Hematopoietic multipotent progenitor cell treated with erythropoietin and hydrocortisone succinate and interleukin-3 and kit ligand, for 8 days (in vitro differentiated cells): Measurements from ENCODE around the gene HES4.
"Not testable (repeated sequence)": the region's sequence is repeated elsewhere in the genome, so short reads cannot be mapped to it uniquely, and the experiment has no call there.

ENCODE experiments used
- DNase-seq: peaks from one replicate; pipeline ENCODE4 v3.0.0-alpha.2; 2015

The HES4 gene

GRCh38 chr1:997993-998744, 1.7 kb downstream of the HES4 start:
- no peak for DNase-seq

DNA sequence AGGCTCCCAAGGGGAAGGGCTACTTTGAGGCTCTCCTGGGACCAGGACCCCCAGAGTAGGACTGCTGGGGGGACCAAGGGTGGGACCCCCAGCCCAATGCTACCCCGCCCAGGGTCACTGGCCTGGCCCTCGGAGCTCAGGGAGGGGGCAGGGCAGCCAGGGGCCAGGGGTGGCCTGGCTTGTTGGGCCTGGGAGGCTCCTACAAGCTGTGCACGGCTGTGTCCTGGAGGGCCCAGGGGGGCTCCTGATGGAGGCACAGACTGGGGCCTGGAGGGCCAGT, 2.2 kb downstream of the HES4 start:
- DNase-seq: no peak

GRCh38 chr1:996851-997712, 2.8 kb downstream of the HES4 start:
- DNase-seq: no peak

- no peak for DNase-seq
Observed at GRCh38 chr1:995665-996633, 3.9 kb downstream of the HES4 start.

GRCh38 chr1:994546-994945, 5.4 kb downstream of the HES4 start:
- DNase-seq: not testable (repeated sequence)

- no peak for DNase-seq
Observed at GRCh38 chr1:993379-993995, 6.4 kb downstream of the HES4 start.

- DNase-seq: no peak
Observed at GRCh38 chr1:992362-992761, 7.5 kb downstream of the HES4 start.

DNA sequence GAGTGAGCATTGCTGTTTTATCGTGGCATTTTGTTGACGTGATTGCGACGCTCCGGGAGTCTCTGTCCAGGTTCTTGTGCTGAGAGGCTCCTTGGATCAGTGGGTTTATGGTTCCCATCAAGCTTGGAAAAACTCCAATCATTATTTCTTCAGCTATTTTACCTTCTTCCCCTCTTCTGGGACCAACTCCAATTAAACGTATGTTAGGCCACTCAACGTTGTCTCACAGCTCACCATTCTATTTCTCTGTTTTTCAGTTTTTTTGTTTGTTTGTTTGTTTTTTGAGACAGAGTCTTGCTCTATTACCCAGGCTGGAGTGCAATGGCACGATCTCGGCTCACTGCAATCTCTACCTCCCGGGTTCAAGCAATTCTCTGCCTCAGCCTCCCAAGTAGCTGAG, 8.0 kb downstream of the HES4 start:
- DNase-seq: no peak

DNA sequence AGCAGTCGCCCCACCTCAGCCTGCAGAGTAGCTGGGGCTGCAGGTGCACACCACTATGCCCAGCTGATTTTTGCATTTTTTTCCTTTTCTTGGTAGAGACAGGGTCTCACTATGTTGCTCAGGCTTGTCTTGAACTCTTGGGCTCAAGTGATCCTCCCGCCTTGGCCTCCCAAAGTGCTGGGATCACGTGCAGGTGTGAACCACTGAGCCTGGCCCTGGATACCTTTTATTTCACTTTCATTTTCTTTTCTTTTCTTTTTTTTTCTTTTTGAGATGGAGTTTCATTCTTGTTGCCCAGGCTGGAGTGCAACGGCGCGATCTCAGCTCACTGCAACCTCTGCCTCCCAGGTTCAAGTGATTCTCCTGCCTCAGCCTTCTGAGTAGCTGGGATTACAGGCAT, 8.6 kb downstream of the HES4 start:
- DNase-seq: not testable (repeated sequence)

DNA sequence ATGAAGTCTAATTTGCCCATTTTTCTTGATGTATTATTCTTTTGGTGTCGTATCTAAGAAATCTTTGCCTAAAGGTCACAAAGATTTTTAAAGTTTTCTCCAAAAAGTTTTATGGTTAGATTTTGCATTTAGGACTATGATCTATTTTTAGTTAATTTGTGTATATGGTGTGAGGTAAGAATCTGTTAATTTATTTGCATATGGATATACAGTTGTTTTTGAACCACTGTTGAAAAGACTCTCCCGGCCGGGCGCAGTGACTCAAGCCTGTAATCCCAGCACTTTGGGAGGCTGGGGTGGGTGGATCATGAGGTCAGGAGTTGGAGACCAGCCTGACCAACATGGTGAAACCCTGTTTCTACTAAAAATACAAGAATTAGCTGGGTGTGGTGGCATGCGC, 11.8 kb downstream of the HES4 start:
- DNase-seq: not testable (repeated sequence)

DNA sequence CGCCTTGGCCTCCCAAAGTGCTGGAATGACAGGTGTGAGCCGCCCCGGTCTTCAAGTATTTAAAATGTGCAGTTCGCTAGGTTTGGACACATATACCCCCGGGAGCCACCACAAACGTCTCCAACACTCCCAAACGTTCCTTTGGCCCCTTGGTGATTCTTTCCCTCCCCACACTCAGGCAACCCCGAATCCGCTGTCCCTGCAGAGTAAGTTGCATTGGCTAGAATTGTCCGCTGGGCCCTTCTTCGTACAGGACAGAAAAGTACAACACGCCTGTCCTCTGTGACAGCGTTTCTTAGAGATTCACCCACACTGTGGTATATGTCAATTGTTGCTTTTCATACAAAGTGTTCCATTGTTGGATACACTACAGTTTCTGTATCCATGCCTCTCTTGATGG, 14.8 kb downstream of the HES4 start:
- DNase-seq: no peak

DNA sequence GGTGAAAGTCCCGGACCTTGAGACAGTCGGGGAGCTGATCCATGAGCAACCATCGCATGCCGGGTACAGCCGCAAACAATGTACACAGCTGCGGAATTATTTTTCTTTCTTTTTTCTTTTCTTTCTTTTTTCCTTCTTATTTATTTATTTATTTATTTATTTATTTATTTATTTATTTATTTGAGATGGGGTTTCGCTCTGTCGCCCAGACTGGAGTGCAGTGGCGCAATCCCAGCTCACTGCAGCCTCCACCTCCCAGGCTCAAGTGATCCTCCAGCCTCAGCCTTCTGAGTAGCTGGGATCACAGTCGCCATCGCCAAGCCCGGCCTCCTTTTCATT, 15.5 kb downstream of the HES4 start:
- no peak for DNase-seq

DNA sequence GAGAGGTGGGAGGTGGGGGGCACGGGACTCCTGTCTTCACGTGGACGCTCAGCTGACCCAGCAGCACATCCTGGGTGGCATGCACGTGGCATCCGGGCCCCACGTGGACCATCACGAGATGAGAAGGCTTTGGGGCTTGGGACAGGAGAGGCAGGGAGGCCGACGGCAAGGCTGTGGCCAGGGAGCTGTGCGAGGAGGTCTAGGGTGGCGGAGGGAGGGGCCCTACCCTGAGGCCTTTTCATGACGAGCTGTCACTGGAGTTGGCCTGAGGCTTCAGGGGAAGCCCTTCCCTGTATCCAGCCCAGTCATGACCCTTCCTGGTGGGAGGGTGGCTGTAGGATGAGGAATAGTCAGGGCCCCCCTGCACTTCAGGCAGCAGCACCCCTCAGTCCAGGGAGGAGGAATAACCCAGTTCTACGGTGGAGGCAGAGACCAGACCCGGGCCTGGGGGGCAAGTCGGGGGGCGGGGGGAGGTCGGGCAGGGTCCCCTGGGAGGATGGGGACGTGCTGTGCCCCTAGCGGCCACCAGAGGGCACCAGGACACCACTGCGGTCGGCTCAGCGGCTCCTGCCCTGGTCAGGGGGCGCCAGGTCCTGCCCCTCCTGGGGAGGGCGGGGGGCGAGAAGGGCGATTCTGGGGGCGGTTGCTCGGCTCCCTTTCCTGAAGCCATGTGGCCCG, 16.0 kb downstream of the HES4 start:
- no peak for DNase-seq

GRCh38 chr1:982765-983436, 17.0 kb downstream of the HES4 start:
- DNase-seq: no peak

GRCh38 chr1:981955-982558, 17.8 kb downstream of the HES4 start, which contains the start of gene PERM1:
Gene PERM1 (minus strand): TSS chr1:982093. CDS start chr1:981029, 1,064 bp downstream.
- DNase-seq: no peak

DNA sequence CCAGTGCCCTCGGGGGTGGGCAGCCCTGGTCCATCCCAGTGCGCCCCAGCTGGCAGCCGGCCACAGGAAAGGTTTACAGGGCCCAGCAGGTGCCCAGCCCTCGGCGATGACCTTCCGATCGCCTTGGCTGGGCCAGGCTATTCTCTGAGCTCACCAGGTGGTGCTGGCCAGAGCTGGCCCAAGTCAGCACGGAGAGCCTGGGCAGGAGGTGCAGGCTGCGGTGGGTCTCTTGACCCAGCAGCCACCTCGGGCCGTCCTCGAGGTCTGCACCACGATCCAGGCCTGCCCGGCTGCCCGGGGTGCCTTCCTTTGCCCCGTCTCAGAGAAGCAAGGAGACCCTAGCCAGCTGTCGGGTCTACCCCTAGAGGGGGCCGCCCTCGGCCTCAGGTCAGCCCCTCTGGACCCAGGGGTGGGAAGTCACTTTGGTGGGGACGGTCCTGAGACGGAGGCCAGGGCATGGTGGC, 18.4 kb downstream of the HES4 start:
- no peak for DNase-seq

DNA sequence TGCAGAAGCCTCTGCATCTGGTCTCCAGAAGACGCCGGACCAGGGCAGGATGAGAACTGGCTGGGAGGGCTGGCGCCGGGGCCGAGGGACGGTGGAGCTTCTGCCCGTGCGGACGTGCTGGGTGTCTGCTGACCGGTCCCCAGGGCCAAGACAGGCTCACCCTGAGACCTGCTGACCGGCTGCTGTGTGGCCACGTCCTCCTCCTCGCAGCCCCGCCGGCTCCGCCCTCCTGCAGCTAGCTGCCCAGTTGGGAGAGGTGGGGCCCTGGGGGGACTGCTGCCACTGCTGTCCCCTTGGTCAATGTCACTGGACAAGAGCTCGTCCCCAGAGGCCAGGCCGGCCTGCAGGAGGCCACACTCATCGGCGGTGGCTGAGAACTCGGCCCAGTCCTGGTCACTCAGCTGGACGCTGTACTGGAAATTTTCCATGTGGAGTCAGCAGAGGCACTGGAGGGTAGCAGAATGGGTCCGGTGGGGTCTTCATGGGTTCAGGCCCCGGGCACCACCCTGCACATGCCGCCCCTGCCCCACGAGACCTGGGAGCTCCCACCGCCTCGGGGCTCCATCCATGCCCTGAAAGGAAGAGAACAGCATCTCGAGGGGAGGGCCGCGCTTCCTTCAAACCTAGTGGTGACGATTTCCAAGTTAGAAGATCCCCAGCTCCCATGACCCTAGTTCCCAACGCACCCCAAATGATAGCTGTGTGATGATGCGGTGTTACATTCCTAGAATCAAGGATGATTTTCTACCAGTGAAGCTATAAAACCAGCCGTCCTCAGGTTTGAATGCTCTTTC, 19.1 kb downstream of the HES4 start:
- no peak for DNase-seq

DNA sequence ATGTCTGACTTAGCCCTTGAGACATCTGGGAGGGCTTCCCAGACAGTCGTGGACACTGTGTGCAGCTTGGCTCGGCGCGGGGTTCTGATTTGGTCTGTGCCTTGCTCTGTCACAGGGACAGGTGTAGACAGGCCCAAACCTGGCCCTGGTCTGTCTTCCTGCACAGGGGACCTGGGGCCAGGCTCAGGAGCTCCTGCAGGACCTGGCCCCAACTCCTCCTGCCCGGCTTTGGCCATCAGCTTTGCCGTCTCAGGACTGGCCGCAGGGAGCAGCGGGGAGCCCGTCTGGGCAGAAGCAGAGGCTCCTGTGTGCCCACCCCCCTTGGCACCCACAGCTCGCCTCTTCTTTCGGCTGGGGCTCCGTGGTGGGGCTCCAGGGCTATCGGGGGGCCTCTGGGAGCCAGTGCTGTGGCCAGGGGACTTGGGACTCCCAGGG, 19.7 kb downstream of the HES4 start:
- no peak for DNase-seq

DNA sequence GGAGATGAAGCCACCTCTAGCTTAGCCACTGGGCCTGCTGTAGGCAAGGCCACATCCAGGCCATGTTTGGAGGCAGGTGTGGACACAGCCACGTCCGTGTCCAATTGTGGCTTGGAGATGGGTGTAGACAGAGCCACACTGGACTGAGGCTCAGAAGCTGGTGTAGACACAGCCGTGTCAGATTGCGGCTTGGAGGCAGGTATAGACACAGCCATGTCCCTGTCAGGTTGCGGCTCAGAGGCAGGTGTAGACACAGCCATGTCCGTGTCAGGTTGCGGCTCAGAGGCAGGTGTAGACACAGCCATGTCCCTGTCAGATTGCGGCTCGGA, 20.2 kb downstream of the HES4 start:
- no peak for DNase-seq
